Measurements from ENCODE around the gene MBP.

MBP gene

DNA sequence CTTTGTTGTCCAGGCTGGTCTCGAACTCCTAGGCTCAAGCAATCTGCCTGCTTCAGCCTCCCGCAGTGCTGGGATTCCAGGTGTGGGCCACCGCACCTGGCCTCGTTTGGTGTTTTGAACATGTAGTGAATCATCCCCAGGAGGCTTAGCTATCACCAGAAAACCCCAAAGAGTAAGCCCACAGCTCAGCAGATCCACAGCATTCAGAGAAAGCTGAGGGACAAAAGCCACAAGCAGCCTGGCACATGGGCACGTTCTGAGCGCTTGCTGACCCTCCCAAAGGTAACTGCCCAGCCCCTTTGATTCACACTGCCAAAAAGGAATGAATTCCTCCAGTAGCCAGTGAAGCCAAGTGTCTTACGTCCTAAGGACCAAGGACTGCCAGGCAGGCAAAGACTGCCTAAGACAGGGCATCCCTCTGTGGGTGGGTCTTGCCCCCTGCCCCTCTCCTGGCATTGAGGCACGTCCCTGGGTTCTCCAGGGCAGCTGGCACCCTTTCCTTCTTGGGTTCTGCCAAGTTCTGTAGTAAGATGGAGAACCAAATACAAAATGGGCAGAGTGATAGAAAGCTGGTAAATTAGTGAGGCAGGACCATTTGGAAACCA is 31.7 kb downstream of the MBP start:
- DNase-seq (ENCODE audit: low spot score), result no peak

DNA sequence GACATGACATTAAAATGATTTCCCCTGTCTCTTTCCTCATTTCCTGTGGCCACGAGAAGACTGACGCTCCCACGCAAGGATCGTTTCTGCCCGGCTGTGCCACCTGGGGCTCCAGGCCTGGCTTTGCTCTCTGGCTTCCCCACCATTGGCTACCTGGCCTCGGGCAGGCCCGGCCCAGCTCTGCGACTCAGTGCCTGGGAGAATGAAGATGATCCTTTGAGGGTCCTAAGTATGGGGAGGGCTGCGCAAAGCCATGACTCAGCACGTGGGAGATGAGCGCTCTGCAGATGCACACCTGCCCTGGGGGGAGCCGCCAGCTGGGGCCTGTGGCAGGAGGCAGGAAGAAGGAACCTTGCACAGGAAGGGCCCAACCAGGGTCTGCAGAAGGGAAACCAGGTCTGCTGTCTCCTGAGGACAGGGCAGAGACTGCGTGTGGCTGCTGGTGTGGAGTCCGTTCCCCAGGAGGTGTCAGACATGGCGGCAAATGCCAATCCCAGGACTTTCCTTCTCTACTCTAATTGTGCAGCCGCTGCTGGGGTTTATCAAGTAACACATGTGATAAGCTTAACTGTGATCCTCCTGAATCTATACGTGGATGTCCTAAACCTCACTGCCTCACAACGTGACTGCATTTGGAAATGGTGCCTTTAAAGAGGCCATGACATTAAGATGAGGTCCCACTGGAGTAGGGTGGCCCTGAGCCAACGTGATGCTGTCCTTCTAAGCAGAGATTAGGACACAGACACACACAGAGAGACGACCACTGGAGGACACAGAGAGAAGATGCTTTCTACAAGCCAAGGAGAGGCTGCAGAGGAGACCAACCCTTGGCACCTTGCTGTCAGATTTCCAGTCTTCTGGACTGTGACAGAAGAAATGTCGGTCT is 32.9 kb downstream of the MBP start:
- DNase-seq (ENCODE audit: low spot score), result no peak

DNA sequence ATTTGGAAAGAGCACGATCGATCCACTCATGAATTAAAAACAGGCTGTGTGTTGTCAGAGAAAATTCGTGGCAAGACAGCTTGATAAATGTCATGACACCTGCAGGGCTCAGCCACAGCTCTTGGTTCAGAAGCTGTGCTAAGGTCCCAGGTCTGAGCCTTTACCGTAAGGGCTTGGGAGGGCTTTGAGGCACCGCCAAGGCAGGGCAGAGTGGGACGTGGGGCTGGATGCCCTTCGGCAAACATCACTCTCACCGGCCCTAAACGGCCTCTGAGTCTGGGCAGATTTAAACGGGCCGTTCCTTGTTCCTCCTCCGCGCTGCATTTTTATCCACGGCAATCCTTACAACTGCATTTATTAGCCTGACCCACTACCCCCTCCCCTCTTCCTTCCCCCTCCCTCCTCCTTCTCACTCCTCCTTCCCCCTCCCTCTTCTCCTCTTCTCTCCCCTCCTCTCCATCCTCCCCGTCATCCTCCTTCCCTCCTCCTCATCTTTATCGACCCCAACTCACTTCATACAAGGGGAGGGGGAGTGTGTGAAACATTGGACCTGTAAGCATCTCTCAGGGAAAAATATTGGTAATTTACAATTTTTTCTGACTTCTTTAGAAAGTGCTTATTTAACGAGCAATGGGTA is 33.9 kb downstream of the MBP start:
- no peak for DNase-seq (ENCODE audit: low spot score)

DNA sequence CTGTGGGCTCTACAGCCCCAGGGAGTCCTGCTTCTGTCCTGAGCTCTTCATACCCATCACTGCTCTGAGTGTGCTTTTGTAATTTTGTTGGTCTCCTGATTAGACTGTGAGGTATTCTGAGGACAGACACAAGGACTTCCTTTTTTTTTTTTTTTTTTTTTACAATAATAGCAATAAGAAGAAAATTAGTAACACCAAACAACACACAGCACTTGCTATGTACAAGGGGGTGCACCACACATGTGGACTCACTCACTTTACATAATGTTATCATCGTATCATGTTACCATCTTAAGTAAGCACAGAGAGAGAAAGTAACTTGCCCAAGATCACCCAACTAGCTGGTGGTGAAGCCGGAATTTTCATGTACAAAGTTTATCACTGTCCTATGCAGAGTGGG is 34.6 kb downstream of the MBP start:
- DNase-seq (ENCODE audit: low spot score), result no peak

DNA sequence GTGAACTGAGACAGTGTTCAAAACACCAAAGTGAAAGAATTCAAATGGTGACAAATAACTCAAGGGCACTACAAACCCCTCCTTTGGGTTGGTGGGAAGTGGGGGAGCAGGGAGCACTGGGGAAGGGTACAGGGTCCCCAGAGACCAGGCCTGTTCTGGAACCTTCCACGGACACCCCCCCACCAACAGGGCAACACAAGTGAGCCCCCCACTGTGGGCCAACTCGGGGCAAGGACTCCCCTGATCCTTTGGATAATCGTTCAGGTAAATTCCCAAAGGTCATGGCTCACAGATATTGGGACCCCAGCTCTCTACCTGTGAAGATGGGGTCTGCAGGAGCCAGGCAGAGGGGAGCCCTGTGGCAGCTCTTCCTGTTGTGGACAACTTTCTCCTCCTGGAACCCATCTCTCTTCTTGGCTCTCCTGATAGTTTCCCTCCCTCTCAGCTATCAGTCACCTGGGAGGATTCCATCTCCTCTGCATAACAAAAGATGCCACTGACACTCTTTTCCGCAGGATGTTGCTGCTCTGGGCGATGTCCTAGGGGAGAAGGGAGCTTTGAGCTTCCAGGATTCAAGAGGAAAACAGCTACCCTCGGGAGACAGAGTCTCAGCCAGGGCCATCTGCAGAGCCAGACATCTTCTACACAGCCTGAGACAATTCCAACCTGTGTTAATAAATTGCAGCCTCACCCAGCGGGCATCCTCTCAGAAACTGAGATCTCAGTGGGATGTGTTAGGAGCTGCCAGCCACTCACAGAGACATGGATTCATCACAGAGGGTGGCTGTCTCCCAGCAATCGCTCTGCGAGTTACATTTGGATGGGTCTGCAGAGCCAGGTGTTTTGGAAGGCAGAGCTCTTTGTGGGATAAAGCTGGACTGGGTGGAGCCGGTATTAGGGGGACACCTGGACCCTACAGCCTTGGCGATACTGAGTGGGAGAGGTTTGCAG is 35.4 kb downstream of the MBP start:
- DNase-seq (ENCODE audit: low spot score), result no peak

DNA sequence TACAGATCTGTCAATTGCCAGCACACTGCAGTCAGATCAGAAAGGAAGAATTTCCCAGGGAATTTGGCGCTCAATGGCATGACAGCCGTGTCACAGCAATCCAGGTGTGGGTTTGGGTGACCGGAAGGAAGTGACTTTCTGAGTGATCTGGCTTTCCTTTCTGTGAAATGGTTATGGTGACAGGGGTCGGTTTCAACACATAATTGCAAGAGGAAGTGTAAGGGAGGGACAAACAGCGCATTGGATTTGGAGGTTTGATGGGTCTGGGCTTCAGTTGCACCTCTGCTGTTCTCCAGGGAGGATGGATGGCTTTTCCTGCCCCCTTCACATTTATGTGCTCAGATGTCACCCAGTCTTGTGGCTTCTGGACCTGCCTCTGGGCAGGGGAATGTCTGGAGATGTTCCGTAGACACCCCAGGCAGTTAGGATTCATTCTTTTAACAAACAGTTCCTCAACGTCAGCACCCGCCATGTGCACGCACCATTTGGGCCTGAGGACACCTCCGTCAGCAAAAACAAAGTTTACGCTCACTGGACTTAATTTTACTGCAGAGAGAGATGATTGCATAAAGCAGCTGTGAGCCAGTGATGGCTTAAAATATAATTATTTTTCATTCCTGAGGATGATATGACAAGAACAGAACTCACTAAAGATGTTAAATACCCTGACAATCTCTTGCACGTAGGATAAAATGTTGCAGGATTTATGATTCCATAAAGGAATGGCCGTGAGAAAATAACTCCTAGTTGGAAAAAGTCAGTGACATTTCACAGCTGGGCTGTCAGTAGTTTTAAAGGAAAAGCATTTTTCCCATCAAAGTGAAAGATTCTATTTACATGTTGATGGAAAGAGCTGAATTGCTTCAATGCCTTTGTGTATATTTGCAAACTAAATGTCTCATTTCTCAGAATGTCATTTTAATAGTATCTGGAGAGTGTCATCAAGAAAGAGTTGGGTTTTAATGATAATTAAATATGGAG is 36.9 kb downstream of the MBP start:
- no peak for DNase-seq (ENCODE audit: low spot score)

DNA sequence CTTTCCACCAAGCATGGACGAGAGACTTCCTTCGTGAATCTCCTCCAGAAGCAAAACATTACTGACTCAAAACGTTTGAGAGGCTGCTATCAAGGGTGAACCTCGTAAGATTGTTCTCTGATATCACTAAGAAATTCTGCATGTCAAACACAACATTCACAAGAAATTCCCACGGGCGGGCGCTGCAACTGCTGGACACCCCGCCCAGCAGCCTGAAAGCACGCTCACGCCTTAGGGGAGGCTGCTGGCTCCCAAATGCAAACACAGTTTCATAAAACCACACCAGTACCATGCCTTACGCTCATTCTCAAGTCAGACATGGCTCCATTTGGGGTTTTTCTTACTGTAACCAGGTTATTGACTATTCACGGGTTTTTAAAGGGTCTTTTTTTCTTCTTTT is 39.0 kb downstream of the MBP start:
- DNase-seq (ENCODE audit: low spot score), result no peak

DNA sequence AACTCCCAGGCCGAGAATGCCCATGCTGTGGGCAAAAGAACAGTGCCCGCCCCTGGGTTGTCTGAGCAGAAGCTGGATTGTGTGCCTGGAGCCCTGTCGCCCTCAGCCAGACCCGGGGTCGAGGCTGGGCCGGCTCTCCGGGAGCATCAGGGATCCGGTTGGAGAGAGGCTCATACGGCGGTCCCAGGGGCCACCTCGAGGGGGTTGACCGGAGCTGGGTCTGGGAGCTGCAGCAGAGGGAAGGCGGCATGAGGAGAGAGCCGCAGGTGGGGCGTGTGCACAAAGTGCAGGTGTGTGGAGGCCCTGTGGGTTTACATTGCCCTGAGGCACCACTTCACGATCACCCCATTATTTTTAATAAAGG is 39.5 kb downstream of the MBP start:
- no peak for DNase-seq (ENCODE audit: low spot score)

DNA sequence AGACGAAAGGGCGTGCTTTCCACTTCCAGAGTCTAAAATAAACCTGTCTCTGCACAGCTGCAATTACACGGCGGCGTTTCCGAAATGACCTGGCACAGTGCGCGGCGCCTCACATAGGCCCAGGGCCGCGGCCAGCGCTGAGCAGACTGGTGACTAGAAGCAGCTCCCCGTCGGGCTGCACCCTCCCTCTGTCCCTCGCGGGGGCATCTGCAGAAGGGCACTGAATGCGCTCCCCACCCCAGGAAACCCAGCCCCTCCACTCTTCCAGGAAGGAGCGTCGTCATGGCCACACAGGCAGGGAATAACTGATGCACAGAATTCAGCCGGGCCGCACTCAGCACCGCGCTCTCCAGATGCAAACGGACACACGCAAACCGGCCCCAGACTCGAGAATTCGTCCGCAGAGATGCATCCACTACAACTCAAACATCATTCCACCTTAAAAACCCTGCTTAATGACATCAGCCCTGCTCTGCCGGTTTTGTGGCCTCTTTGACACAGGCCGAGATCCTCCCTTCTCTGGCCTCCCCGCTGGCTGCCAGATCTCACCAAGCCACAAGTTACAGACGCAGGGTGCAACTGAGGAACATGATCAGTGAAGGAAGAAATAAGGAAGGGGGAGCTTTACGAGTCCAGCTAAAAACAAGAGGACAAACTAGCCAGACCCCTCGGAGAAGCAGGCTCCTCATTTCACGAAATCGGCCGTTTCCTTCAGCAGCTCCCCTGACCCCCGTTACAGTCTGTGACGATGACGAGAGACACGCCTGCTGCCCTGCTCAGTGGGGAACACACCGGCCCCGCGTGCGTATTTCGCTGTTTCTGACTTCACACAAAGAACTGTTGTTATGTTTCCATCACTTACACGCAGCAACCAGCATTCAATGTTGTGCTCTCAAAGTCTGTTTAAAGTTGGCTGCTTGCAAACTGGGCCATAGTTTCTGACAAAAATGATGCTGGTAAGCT is 40.2 kb downstream of the MBP start:
- no peak for DNase-seq (ENCODE audit: low spot score)

DNA sequence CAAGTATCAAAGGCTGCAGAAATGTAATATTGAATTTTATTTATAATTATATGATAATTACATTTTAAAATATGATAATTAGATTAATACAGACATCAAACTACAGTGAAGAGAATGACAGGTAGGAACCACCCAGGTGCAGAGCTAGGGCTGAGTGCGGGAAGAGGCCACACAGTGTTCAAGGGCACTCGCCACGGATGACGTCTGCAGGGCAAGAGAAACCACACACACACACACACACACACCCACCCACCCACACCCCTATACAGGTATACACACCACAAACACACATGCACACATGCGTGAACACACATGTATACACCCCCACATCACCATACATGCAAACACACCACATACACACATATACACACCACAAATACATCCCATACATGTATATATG is 41.2 kb downstream of the MBP start:
- DNase-seq (ENCODE audit: low spot score), result no peak

DNA sequence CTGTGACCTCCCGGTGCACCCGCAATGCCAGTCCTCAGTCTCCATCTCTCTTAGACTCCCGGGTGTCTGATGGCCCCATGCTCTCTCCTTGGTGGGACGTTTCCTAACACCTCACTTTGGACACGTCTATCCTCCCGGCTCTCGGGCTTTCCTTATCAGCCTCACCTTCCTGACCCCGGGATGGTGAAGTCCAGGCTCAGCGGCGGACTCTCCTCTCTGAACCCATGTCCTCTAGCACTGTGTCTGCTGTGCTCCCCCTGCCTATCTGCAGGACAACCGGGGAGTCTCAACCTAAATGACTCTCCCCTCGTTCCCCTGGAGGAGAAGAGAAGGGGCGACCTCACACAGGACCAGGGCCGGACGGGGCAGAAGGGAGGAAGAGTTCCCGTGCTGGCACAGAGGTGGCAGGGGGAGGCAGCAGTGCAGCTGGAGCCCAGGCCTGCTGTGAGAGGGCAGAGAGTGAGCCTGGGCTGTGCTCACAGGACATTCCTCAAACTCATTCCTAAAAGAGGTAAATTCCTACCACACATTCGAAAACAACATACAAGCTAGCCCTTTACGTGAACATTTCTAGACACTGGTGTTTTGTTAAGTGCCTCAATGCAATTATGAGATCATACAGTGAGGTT is 41.9 kb downstream of the MBP start:
- no peak for DNase-seq (ENCODE audit: low spot score)

DNA sequence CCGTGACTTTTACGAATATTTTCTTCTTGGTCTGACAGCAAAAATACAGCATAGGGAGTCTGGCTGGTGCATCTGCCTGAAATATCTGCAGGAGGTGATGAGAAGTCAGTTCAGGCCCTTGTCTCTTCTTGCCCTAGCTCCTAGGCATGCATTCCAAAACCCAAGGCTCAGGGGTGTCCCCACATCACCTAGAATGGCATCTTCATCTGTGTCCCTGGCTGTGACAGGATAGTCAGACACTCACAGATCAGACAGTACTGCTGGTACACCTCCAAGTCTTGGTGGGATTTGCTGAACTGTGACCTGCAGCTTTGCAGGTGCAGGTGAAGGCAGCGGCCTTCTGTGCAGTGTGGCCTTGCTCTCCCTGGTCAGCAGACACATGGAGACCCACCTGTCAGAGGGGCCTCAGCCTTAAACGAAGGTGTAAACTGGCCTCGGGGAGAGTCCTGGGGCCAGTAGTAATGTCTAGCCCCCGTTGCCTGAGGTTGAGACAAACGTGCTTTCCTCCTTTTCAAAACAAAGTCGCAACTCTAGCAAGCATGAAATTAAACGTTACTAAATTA is 42.8 kb downstream of the MBP start:
- no peak for DNase-seq (ENCODE audit: low spot score)

DNA sequence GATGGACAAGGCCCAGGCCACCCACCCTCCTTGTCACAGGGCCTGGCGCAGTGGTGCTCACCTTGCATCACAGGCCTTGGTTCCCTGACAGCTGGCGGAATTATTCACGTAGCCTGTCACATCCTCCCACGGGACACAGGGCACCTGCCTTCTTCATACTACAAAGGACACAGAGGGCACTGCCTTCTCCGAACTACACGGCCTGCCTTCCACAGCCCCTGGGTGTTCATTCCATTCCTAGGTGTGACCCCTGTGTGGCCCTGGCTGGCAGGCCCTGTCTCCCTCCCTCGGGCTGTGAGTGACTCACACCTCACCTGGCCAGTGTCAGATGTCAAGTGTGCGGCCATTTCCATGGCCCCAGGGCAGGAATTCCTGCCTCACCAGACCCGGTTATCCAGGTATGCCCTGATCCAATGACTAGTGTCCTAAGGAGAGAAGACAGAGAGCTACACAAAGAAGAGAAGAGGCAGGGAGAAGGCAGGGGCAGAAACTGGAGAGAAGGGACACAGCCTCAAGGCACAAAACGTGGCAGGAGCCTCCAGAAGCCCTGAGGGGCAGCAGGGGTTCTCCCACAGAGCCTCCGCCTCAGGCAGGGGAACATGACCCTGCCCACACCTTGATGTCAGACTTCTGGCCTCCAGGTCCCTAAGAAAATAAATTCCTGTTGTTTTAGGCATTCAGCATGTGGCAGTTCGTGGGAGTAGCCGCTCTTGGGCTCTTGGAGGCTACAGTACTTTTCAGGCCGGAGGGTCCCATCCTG is 43.4 kb downstream of the MBP start:
- no peak for DNase-seq (ENCODE audit: low spot score)

DNA sequence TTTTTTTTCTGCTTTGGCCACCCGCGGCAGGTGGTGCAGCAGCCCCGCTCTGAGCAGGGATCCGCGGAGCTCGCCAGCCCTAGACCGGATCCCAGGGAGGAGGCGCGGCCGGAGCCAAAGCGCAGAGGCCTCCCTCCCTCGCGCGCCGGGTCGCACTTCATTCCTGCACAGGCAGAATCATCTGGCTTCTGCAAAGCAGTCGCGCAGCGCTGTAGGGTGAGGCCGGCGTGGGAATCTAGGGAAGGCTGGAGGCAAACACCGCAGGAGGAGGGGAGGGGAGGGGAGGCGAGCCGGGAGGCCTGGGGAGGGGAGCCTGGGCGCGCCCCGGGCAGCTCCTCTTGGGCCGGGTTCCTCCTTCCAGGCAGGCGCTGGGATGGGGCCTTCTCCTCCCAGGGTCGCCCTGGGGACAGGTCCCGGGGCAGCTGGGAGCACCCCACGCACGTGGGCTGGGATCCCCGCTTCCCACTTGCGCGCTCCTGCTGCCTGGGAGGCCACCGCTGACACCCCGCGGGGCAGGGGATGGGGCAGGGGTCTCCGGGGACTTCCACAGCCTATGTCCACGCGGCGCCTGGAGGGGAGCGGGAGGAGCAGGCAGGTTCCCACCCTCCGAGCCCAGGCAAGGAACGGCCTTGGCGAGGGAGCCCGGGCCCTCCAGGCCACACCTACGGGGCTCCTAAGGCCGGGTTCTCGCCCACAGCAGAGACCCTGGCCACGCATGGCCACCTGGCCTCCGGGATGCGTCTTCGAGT is 45.0 kb downstream of the MBP start:
- no peak for DNase-seq (ENCODE audit: low spot score)

DNA sequence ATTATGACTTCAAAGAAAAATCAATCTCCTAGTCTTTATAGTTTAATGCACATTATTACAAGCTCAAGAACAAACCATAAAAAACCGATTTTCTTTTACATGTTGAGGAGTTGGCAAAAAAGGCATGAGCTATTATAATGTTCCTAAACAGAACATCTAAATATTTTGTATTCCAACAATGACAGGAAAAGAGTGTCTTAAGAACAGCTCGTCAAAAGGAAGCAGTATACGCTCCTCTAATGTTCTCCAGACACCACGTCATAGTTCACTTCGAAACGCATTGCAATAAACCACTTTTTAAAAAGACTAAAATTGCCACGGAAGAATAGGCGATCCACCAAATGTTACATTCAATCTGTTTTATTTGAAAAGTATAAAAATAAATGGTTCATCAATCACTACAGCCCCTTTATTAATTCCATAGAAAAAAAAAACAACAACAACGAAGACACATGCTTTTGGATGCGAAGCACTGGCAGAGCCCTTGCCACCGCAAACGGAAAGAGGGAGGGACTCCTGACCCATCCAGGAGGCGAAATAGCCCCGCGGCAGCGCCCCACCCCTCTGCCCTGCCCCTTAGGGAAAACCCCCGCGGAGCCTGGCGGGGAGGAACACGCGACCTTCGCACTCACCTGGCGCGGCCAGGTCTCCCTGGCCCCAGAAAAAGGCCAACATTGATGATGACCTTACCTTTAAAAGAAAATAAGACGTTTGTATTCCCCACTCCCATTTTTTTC is 45.8 kb downstream of the MBP start:
- no peak for DNase-seq (ENCODE audit: low spot score)

DNA sequence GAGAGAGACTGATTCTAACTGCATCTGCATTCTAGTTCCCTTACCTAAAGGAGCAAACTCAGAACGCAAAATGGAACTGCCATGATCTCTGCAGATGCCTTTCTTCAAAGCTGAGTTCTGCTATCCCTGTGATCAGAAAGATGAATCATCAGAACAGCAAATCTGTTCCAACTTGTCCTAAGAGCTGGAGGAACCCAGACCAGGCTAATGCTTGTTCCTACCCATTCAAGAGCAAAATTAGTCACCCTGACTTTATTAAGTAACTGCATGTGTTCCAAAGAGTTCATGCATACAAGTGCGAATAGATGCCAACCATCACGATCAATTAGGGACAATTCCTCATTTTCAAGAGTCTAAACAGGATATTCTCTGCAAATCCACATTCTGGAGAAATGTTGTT is 46.5 kb downstream of the MBP start:
- DNase-seq (ENCODE audit: low spot score), result no peak

DNA sequence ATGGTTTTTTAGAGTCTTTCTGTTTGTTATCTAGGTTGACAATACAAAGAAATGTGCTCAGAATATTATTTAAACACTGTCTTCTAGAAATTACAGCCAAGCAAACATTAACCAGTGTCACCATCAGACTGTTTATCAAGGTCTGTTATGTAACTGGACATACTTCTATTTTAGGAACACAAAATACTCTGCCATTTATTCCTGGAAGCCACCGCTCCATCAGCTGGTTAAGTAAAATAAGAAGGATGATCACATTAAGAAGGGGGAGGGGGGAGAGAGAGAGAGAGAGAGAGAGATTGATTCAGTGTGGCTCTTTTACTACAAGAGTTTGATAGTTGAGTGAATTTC is 47.9 kb downstream of the MBP start:
- DNase-seq (ENCODE audit: low spot score), result no peak

All from RKO (cell line).